Ramos (cell line): Measurements from ENCODE around the gene EDN1.
"Not testable (repeated sequence)": the region's sequence is repeated elsewhere in the genome, so short reads cannot be mapped to it uniquely, and the experiment has no call there.

ENCODE experiments used
- in situ Hi-C: fragments of 300-500 bp; cut with MboI; formaldehyde crosslinking; loops from one replicate; pipeline ENCODE4 v1.14.3; 2022; ENCODE audit warnings: low sequenced_read_pairs; ENCODE audit not compliant: unreplicated experiment

EDN1 gene

DNA sequence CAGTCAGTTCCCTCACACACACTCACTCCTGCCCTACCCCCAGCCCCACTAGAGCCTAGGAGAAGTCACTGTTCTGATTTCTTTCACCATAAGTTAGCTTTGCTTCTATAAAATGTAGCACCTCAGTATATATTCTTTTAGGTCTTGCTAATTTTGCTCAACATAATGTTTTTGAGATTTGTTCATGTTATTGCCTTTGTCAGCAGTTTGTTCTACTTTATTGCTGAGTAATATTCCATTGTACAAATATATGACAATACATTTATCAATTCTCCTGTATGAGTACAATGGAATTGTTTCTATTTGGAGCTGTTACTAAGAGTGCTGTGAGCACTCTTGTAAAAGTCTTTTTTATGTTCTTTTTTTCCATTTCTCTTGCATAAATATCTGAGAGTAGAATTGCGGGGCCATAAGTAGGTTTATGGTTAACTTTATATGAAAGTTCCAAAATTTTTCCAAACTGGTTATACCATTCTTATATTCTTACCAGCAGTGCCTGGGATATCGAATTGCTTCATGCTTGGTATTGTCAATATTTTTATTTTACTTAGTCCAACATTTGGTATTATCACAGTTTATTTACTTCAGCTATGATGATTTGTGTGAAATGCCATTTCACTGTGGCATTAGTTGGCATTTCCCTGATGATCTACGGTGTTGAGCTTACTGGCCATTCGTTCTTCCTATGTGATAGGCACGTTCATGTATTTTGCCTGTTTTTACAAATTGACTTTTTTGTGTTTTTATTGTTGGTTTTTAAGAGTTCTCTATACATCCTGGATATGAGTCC, 25.3 kb downstream of the EDN1 start:
- in situ Hi-C loops, result no loop called here

DNA sequence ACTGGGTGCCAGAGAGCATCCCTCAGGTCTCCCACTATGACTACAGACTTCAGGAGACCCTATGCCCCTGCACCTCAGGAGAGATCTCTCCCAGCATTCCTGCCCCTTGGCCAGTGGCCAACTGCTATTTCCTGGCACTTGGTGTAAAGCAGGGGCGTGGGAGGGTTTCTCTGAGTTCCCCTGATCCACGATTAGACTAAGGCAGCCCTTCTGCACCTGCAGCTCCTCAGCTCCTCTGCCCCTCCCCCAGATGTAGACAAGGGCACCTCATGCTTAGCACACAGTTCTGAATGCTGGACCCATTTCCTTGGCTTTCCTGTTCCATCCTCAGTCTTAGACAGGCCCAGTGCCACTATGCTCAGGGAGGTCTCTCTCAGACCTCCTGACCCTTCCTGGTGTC, 28.6 kb downstream of the EDN1 start:
- in situ Hi-C loops, result no loop called here

DNA sequence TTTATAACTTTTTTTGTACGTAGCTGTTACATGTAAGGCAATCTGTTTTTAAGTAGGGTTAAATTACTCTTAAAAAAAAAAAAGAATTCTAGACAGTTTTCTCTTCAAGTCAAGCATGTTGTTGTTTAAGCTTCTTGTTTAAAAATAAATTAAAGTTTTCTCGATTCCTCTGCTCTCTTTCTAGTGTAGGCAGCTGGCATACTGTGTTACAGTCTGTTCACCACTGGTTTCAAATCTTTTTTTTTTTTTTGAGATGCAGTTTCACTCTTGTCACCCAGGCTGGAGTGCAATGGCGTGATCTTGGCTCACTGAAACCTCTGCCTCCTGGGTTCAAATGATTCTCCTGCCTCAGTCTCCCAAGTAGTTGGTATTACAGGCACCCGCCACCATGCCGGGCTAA, 29.9 kb downstream of the EDN1 start:
- in situ Hi-C loops, result not testable (repeated sequence)

DNA sequence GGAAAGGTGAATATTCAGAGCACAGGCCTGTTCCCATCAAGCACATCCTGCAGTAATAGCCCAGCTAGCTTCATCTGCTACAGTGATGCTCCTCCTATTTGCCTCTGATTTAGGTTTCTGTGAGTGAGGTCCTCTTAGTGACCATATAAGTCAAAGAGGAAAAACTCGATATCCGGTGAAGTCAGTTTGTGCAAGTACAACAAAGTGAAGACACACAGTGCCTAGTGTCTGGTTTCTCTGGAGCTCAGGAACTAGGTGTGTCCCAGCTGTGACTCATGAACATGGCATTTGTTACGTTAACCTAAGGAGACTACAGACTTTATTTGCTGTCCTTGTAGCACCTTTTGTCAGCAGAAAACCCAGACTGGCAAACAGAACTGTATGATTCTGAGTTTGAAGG, 33.9 kb downstream of the EDN1 start:
- in situ Hi-C loops, result no loop called here

DNA sequence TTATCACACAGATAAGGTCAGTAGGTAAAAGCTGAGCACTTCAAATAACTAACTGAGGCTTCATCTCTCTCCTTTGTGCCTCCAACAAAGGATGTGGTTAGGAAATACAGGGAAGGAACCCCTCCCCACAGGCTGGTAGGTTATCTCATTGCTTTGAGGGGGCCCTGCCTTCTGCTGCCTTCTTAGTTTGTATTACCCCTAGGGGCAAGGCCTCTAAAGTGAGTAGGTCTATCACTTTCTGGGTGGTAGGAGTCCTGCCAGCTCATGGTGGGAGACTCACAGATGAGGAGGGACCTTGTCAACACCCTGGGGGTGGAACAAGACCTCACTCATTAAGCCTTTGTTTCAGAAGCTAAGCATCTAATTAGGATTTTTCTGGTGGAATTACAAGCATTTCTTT, 34.6 kb downstream of the EDN1 start:
- in situ Hi-C loops, result no loop called here

DNA sequence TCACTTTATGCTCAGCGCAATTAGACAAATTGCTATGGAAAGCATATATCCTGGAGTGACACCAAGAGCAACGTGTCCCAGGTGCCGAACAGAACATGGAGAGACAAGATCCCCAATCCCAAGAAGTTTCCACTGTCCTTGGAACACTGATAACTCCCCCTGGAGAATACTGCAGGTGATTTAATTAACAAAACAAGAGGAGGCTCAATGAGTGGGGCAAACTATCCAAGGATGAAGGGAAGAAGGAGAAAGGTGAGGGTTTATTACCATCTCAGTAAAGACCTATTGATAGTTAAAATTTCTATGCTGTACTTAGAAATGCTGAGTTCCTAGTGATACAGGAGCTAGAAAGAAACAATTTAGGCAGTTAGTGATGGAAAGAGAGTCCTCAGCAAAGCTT, 35.7 kb downstream of the EDN1 start:
- in situ Hi-C loops, result no loop called here

DNA sequence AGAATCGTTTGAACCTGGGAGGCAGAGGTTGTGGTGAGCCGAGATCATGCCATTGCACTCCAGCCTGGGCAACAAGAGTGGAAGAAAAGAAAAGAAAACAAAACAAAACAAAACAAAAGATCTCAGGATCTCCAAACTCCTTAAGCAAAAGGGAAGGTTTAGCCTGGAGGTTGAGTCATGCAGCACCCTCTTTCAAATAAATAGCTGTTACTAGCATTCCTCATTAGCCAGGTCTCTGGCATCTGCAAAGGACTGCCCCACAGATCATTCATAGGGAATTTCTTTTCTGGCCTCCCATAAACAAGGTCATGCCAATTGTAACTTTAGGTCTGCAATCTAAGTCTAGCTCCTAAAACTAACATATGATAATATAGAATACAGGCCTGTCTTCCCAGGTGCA, 37.2 kb downstream of the EDN1 start:
- in situ Hi-C loops, result no loop called here

DNA sequence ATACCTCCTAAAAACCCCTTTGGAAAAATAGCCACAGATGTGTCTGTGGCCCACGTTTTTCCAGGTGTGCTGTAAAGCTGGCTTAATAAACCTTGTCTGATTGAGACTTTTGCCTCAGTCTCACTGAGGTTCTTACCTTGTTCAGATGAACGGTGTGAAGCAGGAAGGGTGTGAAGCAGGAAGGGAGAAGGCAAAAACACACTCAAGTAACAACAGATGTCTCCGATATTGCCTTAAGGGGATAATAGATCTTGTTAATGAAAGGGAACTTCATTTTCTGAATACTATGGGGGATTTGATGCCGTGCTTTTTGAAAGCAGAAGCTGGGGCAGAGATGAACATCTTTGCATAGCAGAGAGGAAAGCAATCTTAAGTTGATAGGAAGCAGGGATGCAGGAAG, 37.8 kb downstream of the EDN1 start:
- in situ Hi-C loops, result no loop called here

DNA sequence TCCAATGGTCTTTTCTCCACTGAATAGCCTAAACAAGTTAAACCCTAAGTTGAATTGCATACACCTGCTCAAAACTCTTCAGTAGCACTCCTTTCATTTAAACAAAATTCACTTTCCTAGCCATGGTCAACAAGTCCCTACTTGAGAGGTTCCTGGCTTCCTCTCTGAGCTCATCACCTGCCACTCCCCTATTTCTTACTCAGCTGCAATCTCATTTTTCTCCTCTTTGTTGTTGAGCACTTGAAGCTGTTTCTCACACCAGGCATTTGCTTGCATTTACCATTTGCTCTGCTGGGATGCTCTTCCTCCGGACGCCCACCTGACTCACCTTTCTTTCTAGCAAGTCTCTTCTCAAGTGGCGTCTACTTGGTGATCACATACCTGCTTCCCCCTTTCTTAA, 38.5 kb downstream of the EDN1 start:
- in situ Hi-C loops, result no loop called here

DNA sequence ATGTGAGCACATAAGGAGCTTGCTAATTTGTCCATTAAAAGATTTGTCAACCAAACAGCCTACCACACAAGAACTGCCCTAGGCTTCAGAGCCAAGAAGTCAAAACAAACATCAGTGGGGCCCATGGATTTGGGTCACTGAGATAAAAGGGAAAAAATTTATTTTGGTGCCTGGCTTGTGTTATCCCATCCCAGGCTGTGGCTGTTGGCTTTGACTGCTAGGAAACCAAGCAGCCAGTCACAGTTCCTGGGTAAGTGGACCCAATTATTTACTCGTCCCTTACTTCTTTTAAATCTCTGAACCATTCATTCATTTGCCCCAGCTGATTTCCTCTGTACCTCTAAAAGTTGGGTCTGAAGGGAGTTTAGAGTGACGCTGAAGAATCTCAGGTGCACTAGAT, 41.3 kb downstream of the EDN1 start:
- in situ Hi-C loops, result no loop called here

DNA sequence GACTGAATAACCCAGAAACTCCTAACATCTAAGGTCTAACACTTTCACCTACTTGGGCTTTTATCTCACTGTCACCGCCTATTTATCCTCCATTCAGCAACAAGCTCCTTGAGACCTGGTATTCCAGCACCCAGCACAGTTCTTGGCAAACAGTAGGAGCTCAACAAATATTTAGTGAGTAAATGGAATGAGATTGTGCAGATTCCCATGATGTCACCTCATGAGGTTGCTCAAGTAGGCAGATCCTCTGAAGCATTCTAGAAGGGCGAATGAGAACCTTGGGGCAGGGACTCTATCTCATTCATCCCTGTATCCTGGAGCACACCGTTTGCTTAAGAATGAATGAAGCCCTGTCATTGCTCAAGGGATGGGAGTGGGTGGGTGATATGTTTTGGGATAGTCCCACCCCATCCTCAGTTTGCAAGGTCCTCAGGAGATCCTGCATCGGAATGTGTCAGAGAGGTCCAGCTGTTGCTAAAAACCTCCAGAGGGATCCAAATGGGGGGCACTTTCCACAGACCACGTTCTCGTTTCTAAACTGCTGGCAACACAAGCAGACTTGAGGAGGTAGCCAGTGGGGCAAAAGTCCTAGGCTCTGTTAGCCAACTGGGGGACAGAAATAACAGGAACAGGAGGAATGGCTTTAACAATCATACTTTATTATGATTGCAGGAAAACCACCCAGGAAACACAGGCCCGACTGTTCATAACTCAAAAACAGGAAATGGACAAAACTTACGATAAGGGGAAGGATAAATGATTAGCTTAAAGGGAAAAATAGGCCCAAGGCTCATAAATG, 42.0 kb downstream of the EDN1 start:
- in situ Hi-C loops, result no loop called here

DNA sequence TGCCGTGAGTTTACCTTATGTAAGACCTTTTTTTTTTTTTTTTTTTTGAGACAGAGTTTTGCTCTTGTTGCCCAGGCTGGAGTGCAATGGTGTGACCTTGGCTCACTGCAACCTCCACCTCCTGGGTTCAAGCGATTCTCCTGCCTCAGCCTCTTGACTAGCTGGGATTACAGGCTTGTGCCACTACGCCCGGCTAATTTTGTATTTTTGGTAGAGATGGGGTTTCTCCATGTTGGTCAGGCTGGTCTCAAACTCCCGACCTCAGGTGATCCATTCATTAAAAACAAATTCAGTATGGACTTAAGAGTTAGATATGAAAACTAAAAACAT, 42.6 kb downstream of the EDN1 start:
- in situ Hi-C loops, result not testable (repeated sequence)

DNA sequence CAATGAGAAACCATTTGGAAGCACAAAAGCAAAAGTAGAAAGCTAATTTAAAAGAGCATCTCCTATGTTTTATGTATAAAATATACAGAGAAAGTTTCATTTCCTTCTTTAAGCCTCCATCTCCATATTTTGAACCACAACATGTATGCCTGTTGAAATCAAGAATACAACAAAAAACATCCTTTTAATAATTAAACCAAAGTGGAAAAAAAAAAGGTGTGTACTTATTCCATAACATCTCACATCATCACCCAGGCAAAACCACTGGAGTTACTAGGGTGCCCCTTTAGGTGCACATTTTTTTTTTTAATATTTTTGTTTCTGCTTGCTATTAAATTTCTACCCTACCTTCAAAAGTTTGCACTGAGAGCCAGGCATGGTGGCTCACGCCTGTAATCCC, 43.0 kb downstream of the EDN1 start:
- in situ Hi-C loops, result no loop called here

DNA sequence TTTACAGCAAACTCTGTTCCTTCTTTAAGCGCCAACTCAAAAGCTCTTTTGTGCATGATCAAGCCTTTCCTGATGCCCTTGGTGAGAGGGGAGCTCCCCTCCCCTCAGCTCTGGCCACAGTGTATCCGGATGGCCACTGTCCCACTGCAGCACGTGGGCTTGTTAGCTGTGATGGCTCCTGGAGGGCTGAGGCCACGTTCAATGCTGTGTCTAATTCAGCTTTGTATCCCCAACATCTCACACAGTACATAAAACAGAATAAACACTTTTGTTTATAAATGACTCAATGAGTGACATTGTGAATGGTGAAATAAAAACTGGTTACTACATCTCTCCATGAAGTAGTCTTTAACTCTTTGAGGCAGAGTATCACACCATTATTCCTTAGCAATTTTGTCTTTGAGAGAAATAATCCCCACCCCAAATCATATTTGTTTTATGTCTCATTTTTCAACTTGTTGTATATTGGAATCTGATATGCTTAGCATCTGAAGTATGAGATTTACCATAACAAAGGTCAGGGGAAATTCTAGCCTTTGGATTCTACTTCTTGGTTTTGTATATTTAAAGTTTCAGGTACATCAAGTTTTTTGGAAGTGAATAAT, 44.5 kb downstream of the EDN1 start:
- in situ Hi-C loops, result no loop called here

DNA sequence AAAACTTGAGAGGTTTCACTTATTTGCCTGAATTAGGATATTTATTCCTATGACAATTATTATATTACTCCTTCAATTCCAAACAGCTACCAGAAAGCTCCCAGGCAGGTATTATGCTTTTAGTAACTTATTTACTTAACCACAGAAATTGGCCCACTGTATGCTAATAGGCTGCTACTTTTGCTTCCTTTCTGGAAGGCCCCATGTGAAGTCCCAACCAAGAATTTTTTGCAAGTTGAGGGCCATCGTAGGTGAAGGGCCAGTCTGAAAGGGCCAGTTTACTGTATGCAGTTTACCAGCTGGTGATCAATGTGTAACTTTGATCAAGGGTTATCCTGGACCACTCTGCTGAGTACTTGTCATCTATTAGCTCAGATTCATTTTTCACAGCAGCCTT, 45.0 kb downstream of the EDN1 start:
- in situ Hi-C loops, result no loop called here

DNA sequence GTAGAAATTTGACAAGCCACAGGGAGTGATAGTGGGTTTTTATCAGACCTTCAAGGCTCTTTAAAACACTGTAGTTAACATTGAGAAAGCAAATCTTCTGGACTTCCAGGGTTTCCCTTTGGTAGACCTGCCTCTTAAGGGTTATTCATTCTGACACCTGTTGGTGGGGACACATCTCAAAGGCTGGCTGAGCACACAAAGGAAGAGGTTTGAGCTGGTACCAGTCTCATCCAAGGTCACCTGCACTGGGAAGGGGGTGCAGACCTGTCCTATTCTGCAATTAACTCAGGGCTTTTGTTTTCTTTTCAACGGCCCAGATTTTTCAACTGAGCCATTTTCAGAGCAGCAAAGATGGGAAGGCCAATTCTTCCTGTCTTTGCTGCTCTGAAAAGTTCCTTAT, 45.6 kb downstream of the EDN1 start:
- in situ Hi-C loops, result no loop called here

DNA sequence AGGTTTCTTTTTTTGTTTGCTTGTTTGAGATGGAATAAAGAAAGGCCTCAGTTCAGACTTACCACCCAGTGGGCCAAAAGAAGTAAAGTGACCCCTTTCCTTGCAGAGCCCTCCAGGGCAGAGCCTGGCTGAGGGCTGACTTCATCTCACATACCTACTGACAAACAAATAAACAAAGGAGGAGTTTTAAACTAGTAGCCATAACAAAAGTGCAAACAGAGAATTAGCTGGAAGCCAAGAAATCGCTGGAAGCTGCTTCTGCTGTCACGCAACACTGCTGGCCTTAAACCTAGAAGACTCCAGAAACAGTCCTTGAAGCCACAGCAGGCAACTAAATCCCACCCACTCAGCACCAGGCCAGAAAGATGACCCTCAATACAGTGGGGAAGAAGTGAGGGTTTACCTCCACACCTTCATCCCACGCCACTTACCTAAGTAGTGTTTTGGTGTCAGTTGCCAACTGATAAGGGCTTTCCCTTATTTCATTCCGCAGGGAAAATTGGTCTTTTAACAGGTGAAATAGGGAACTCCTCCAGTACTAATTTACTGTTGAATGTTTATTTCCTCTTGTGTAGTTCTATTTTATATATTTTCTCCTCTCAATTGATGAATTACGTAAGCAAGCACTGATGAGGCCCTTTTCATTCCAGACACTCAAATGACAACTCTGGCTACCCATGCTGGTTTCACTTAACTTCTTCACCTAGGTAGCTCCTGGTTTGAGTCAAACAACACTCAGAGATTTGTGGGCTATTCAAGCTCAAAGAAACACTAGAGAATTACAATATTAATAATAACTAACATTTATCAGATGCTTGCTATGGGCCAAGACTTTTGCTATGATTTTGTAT, 46.2 kb downstream of the EDN1 start:
- in situ Hi-C loops, result no loop called here

DNA sequence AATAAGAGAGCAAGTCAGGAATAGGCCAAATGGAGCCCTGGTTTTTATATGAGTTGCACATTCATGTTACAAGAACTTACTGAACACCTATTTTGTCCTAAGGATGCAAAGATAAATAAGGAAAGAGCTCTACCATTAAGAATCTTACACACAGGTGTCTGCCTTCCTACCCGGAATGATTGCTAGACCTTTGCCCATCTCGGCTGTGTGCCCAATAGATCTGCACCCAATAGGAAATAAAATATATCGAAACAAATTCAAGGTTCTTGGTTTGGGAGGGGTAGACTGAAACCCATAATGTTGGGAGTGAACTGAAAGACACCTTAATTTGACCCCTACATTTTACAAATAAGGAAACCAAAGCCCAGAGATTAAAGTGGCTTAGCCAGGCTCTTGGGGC, 48.9 kb downstream of the EDN1 start:
- in situ Hi-C loops, result no loop called here

DNA sequence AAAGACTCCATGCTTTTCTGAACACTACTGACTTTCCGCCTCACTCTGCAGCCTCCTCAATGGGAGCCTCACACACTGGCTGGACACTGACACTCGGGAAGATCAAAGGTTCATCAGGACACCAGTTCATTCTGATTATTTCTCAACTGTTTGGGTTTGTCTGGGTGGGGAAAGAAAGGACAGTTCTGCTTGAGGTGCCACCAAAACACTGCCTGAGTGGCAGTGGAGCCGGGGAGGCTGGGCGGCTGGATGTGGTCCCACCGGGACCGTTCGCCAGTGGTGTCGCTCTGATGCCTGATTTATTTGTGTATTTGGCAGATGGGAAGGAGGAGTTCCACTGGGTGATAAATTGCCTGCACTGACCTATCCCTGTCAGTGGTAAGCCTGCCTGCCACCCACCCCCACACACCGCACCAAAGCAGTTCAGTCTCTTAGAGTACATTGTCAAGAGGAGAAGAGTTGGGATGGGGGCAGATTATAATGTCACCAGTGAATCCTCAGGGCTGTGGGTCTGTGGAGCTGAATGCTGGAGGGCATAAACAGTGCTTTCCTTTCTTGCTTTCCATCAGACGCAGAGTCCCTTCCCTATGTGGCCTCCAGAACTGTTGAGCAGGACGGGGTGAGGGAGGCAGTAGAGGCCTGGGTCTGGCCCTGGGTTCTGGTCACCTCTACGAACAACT, 49.8 kb downstream of the EDN1 start:
- in situ Hi-C loops, result no loop called here

DNA sequence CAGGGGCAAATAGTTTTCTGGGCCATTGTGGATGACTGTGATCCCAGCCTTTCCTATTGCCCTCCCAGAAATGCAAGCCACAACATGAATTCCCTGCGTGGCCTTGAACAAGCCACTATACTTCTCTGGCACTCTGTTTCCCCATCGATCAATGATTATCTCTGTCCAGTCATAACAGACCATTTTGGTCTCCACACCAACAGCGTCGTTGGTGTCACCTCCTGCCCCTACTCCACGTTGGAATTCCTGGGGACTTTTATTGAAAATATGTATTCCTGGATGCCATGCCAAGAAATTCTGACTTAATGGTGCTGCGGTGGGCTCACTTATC, 50.3 kb downstream of the EDN1 start:
- in situ Hi-C loops, result no loop called here
